LNCAP (cell line): ENCODE results near the gene TRIM63.

Experiments used
- CTCF ChIP-seq: fragments of 450-650 bp; IDR thresholded peaks from 2 replicates; pipeline ENCODE4 v1.5.1; 2017; ENCODE audit warnings: mild to moderate bottlenecking

TRIM63 gene

GRCh38 chr1:26070963-26071342 is 3.5 kb upstream of the TRIM63 start:
- TF ChIP-seq CTCF: no peak

DNA sequence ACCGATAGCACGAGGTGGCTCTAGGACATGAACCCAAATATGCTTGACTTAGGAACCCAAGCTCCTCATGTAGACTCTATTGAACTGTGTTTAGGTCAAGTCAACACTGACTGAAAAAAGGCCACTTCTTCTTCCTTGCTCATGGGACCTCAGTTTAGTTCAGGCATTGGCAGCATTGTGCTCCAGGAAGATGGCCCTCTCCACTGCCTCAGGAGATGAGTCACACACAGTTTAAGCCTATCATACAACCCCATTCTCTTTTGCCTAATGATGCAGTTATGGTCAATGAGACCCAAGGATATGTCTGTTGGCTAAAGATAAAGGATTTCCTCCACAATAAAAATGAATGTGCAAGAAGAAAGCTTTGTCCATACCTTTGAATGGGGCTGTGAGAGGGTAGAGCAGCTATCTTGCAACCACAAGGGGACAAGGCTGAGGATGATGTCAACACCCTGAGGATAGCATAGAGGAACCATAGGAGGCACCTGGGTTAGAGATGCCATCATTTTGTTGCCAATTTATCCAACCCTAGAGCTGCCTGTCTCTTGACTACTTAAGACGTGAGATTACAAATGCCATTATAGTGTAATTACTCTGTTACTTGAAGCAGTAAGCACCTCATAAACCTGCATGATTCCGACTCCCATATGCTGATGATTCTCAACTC is 3.0 kb upstream of the TRIM63 start:
- TF ChIP-seq CTCF: no peak

GRCh38 chr1:26069941-26070295 is 2.5 kb upstream of the TRIM63 start:
- no peak for TF ChIP-seq CTCF

- TF ChIP-seq CTCF: no peak
Observed at GRCh38 chr1:26066857-26067256, 573 bp downstream of the TRIM63 start.

DNA sequence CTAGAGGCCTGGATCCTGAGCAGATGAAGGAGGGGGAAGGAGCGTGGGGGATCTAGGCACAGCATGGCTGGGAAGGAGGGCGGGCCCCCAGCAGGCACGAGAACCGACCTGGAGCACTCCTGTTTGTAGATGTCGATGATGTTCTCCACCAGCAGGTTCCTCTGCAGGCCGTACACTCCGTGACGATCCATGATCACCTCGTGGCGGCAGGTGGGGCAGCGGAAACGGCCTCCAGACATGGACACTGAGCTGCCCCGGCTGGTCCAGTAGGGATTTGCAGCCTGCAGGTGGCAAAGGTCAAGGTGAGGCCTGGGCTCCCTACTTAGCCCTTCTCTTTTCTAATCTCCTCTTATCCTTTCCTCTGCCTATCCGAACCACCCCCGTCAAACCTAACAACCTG is 1.3 kb downstream of the TRIM63 start:
- TF ChIP-seq CTCF: no peak

DNA sequence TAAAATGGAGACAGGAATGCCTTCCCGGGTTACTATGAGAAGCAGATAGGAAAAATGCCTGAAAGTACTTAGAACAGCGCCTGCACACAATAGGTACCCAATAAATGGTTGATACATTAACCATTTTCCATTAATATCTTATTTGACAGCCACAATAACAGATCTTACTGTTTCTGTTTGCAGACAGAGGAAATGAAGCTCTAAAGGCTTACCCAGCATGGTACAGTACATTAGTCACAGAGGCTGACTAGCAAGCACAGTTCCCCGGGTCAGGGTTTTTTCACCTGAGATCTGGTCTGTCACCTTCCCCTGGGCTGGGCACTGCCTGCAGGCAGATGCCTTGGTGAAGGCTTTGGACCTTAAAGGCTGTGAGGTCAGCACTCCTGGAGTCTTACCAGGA is 2.9 kb downstream of the TRIM63 start:
- TF ChIP-seq CTCF: no peak

- TF ChIP-seq CTCF: no peak
Observed at GRCh38 chr1:26060832-26061574, 6.4 kb downstream of the TRIM63 start.
